GM21381 (cell line): Measurements from ENCODE around the gene UQCC2.

Source experiments
- ATAC-seq: cut with Tn5 transposase; IDR thresholded peaks from one replicate; pipeline ENCODE4 v1.9.1; 2021; ENCODE audit warnings: mild to moderate bottlenecking, moderate library complexity; ENCODE audit not compliant: unreplicated experiment

Gene UQCC2

DNA sequence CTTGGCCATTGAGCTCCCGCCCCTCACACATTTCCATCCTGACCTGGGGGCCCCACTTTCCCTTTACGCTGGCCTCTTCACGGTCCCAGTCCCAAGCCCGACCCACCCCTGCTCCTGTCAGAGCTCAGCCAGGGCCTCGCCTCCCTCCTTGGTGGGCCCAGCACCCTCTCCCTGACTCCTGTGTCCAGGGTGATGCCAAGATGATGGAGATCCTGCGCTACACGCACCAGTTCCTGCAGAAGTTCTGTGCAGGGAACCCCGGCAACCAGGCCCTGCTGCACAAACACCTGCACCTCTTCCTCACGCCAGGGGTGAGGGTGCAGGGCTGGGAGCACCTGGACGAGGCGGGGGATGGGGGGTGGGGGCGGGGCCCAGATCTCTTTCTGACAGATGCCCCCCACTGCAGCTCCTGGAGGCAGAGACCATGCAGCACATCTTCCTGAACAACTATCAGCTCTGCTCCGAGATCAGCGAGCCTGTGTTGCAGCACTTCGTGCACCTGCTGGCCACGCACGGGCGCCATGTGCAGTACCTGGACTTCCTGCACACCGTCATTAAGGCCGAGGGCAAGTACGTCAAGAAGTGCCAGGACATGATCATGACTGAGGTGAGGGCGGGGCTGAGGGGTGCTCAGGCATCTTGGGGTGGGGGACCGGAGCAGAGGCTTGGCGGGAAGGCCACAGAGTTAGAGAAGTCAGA, 33.1 kb downstream of the UQCC2 start:
- no peak for ATAC-seq

DNA sequence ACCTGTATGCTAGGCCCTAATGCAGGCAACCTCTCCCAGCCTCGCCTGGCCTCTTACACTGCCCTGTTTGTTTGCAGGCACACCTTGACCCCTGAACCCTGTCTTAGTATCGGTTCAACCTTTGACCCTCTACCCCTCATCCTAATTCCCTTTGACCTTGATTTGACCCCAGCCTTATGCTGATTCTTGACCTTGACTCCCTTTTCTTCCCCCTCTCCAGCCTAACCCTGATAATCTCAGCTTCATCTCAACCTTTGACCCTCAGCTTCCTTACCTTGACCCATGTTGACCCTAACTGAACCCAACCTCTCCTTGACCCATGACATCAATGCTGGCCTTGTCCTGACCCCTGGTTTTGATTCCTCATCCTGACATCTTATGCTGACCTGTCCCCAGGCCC, 33.8 kb downstream of the UQCC2 start:
- no peak for ATAC-seq

DNA sequence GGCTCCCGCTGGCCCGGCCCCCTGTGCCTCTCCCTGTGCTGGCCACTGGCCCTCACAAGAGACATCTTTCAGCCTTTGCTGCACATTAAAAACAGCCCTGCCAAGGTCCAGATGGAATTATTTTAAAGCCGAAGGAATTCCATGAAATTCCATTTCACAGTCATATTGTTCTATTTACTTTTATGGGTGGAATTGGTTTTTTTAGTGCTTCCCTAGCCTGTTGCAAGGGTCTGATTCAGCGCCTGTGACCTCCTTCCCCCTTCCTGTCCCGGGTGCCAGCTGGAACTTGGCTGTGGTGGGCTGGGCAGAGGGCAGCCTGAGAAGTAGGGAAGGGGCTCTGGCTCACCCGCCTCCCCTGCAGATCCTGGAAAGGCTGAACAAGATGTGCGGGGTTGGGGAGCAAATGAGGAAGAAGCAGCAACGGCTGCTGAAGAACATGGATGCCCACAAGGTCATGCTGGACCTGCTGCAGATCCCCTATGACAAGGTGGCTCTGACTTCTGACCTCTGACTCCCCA, 34.3 kb downstream of the UQCC2 start:
- no peak for ATAC-seq

DNA sequence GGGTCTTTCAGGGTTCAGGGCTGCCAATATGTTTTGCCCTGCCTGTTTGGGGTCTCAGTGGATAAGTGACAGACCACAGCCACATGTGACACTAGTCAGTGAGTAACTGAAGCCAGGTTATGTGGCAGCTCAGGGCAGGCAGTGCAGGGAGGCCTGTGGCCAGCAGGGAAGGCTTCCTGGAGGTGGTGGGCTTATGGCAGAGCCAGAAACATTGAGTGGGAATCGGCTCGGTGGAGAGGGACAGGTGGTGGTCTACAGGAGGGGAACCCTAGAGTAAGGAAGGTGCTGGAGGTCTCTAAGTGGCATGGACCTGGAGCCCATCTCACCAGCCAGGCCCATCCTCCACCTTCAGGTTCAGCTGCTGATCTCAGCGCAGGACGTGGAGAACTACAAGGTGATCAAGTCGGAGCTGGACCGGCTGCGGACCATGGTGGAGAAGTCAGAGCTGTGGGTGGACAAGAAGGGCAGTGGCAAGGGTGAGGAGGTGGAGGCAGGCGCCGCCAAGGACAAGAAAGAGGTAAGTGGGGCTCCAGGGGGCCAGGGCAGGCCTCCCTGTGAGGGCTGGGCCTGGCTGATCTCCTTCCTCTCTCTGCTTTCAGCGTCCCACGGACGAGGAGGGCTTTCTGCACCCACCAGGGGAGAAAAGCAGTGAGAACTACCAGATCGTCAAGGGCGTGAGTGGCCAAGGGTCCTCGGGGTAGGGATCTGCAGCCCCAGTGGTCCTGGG, 34.9 kb downstream of the UQCC2 start:
- no peak for ATAC-seq

DNA sequence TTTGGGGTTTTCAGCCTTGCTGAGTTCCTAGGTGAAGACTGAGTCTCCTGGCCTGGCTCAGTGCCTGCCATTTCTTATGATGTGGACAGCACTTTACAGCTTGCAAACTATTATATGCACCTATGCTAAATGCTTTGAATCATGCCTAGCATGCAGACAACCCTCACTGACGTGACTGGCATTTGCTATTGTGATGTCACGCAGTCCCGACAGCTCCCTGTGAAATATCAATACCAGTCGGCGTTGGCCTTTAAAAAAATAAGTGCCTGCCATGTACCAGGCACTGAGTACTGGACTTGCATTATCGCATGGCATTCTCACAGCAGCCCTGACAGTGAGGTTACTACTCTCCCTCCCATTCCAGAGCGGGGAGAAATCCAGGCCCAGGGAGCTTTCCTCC, 35.5 kb downstream of the UQCC2 start:
- ATAC-seq = no peak

DNA sequence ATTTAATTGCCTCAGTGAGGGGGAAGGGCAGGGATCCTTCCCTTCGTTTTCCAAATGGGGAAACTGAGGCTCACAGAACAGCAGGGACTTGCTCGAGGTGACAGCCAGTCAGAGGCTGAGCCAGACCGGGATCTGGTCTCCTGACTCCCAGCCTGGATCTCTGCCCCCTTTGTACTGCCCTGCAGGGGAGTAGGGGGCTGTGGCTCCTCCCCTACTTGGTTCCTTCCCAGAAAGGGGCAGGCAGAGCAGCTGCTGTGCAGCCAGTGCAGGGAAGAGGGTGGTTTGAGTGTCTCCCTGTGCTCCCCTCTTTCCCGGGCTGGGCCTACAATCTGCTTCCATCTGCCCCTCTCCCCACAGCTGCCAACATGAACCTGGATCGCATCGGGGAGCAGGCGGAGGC, 37.6 kb downstream of the UQCC2 start:
- no peak for ATAC-seq

DNA sequence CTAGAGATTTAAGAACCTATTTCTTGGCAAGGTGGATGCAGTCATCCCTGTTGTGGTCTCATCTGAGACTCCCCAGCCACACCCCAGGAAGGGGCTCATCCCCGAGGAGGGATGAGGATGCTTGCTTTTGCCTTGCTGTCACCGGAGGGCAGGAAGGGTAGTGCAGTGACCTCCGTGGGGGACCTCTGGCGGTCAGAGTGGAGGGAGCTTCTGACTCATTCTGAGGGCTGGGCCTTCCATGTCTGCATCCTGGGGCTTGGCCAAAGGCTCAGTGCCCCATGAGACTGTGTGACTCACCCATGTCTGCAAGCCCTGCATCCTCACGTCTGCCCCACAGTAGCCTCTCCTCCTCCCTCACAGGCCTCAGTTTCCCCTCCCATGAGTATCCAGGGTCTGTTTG, 38.7 kb downstream of the UQCC2 start:
- no peak for ATAC-seq

DNA sequence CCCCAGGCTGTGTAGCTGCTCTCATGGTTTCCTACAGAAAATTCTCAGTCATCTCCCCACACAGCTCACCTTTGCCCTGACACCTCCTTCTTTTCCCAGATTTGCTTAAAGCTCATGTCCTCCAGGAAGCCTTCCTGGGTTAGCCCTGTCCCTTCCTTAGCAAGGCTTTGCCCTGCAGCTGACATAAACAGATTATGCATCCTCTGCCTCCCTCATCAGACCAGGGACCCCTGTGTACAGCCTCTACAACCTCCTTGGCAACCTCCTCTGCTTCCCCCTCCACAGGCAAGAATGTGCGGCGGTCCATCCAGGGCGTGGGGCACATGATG, 39.8 kb downstream of the UQCC2 start:
- no peak for ATAC-seq

DNA sequence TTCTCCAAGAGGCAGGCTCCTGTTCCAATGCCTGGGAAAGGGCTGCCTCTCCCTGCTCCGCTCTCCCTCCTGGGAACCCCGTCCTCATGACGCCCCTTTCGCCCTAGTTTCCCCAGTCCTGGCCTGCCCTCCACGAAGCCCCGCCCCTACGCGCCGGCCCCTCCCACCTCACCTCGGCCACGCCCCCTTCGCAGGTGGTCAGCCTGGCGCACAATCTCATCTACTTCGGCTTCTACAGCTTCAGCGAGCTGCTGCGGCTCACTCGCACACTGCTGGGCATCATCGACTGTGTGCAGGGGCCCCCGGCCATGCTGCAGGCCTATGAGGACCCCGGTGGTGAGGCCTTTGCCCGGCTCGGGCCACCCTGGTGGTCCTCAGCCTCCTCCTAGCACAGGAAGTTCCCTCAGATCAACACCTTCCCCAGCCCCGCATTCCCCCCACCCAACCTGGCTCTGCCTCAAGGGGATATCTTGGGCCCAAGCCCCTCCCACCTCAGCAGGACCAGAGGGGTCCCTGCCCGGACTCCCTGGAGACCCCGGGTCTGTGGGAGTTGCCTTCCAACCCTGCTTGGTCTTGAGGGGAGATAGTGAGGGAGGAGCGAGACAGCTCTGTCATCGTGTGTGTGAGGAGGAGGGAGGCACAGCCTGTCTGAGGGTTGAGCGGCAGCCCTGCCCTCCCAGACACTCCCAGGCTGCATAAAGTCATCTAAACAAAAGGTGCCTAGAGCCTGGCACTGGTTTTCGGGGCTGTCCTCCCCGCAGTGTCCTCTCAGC, 40.3 kb downstream of the UQCC2 start:
- ATAC-seq = no peak

DNA sequence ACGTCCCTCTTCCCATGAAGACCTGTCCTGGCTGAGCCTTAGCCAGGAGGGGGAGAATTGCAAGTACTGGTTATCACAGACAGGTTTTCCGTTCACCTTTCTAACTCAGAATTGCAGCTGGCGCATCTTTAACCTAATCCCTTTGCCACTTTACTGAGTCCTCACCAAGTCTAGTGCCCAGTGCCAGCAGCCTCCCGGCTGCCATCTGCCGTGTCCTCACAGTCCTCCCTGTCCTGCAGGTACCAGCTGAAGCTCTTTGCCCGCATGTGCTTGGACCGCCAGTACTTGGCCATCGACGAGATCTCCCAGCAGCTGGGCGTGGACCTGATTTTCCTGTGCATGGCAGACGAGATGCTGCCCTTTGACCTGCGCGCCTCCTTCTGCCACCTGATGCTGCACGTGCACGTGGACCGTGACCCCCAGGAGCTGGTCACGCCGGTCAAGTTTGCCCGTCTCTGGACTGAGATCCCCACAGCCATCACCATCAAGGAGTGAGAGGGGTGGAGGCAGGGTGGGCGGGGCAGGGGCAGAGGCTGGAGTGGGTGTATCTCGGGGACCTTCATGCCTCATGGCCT, 41.3 kb downstream of the UQCC2 start:
- no peak for ATAC-seq

DNA sequence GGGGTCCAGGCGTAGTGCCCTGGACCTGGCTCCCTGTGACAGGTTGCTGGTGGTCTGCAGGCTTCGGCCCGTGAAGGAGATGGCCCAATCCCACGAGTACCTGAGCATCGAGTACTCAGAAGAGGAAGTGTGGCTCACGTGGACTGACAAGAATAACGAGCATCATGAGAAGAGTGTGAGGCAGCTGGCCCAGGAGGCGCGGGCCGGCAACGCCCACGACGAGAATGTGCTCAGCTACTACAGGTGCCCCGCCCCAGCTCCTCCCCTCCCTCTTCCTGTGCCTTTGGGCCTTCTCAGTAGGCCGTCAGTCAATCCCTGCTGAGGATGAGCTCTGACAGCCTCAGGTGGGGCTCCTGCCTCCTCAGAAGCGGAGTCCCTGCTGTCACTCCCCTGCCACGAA, 42.6 kb downstream of the UQCC2 start:
- ATAC-seq = no peak

DNA sequence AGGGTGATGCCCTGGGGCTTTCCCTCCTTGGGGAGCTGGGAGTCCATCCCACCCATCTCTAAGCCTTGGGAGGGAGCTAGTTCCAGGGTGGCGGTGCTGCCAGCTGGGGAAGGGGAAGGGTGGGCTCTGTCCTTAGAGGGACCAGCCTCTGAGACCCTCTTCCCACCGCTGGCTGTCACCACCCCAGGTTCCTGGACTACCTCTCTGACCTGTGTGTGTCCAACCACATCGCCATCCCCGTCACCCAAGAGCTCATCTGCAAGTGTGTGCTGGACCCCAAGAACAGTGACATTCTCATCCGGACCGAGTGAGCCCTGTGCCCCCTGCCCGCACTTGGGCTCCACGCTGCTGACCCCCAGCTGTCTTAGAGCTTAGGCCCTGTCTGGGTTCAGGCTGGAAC, 43.2 kb downstream of the UQCC2 start:
- ATAC-seq = no peak

DNA sequence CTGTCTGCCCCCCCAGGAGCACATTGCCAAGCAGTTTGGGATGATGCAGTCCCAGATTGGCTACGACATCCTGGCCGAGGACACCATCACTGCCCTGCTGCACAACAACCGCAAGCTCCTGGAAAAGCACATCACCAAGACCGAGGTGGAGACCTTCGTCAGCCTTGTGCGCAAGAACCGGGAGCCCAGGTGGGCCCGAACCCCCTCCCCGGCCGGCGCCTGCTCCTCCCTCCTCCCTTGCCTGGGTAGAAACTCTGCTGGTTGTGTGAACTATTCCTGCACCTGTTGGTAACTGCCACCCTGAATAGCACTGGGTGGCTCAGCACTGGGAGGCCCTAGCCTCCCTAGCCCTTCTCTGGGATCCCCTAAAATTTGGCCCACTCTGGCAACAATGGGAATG, 43.7 kb downstream of the UQCC2 start:
- no peak for ATAC-seq

DNA sequence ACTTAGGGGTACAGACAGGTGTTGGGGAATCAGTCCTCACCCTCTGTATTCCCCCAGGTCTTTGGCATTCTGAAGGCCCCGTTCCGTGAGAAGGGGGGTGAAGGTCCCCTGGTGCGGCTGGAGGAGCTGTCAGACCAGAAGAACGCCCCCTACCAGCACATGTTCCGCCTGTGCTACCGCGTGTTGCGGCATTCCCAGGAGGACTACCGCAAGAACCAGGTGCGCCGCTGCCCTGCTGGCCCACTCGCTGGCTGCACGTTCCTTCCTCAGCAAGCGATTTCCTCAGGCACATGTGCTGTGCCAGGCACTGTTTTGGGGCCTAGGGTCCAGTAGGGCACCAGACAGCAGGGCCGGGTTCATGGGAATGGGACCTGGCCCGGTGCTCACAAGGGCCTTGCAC, 44.4 kb downstream of the UQCC2 start:
- no peak for ATAC-seq

DNA sequence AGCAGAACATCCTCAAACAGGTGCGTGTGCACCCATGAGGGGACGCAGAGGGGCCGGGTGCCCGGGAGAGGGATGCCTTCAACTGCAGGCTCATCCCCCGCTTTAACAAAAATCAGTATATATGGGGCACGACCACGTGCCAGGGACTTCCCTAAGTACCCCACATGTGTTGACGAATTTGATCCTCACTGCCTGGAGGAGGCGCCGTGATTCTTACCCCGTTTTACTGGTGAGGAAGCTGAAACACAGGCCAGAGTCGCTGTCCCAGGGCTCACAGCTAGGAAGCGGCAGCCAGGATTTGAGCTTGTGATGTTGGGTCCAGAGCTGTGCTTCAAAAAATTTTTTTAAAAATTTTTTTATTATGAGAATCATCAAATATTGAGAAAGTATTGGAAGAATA, 45.5 kb downstream of the UQCC2 start:
- no peak for ATAC-seq

DNA sequence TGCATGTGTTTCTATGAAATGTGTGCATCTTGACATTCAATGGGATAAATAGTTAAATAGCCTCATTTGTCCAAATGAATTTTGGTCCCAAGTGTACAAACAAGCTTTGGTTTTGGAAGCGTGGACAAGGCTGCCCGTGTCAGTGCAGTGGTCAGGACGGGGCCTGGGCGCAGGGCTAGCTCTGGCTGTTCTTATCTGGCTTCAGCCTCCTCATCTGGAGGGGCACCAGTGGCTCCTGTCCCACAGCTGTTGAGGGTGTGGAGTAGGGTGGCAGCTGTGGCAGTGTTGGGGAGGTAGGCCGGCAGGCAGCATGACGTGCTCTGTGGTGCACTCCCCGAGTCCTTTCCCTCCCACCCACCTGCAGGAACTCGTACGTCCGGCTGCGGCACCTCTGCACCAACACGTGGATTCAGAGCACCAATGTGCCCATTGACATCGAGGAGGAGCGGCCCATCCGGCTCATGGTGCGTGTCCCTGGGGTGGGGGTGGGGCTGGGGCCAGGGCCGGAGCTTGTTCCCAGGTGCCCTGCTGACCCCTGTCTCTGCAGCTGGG, 46.9 kb downstream of the UQCC2 start:
- no peak for ATAC-seq

DNA sequence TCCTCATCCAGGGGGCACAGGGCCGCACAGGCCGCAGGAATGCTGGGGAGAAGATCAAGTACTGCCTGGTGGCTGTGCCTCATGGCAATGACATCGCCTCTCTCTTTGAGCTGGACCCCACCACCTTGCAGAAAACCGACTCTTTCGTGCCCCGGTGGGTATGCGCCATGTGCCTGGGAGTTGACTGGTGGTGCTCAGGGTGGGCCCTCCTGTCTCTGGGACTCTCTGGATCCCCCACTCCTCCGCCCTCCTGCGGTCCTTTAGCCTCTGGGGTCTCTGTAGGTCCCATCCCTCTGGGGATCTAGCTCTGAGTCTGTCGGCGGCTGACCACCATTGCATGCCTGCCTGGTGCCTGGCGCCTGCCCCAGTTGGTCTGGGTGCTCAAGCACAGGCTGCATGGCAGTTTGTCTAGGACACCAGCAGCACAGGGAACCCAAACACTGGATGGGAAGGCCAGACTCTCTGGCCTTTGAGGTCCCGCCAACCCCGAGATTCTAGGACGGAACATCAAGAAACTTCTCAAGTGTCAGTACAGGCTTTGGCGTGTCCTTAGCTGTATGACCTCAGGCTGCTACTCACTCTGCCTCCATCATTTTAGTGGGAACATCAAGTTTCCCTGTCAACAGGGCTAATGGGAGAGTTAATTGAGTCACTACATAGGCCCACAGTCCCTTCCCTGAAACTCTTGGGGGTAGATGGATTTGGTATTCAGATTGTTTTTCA, 47.6 kb downstream of the UQCC2 start:
- no peak for ATAC-seq

DNA sequence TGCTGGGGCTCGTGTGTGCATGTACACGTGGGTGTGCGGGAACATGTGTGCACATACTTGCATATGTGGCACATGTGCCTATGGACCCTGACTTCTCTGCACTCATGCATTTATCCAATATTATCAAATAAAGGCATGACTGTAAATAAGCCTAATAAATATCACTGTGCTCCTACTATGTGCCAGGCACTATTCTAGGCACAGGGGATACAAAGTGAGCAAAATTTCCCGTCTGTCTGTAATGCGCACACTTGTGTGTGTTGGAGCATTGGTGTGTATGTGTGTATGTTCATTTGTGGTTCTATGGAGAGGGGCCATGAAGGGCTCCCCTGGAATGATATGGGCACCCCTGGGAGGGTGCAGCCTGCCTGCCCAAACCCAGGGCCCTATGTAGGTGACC, 48.5 kb downstream of the UQCC2 start:
- no peak for ATAC-seq

DNA sequence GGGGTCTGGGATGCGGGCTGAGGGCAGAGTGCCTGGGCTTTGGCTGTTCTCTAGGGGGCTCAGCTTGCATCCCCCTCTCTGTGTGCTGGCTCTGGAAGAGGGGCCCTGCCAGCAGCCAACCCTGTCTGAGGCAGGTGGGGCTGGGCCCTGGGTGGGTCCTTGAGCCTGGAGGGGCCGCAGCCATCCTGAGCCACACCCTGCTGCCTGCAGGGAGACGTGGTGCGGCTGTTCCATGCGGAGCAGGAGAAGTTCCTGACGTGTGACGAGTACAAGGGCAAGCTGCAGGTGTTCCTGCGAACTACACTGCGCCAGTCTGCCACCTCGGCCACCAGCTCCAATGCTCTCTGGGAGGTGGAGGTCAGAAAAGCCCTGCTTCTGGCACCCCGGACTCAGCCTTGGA, 49.2 kb downstream of the UQCC2 start:
- no peak for ATAC-seq

DNA sequence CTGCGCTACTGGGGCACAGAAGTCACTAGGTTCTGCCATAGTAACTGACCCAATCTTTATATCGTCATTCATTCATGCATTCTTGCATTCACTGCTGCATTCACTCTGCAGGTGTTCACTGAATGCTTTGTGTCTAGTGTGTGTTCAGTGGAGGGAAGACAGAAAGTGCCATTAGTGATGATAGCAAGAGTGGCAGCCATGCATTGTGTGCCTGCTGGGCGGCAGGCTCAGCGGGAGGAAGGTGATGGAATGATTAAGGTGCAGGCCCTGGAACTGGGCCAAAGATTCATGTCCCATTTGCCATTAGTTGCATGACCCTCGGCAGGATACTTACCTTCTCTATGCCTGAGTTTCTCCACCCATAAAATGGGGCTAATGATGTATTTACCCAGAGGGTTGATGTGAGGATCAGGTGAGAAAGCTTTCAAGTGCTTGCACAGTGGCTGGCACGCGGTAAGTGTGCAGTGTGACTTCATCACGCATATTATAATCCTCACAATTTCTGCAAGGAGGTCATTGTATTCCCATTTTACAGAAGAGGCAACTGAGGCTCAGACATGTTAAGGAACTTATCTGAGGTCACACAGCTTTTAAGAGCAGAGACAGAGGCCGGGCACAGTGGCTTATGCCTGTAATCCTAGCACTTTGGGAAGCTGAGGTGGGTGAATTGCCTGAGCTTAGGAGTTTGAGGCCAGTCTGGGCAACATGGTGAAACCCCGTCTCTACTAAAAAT, 50.2 kb downstream of the UQCC2 start:
- no peak for ATAC-seq
